Kasumi-1 (cell line): Measurements from ENCODE around the gene TBC1D20.
"Not testable (repeated sequence)": the region's sequence is repeated elsewhere in the genome, so short reads cannot be mapped to it uniquely, and the experiment has no call there.

Source experiments
- DNase-seq, 2 experiments: peaks; one replicate each; lab custom pipeline; 2025; lab: John Stamatoyannopoulos, UW

TBC1D20 gene

GRCh38 chr20:475463-476357, 13.4 kb upstream of the TBC1D20 start:
- DNase-seq = no peak

- no peak for DNase-seq
Observed at GRCh38 chr20:474581-474980, 12.2 kb upstream of the TBC1D20 start.

GRCh38 chr20:472889-473292, 10.6 kb upstream of the TBC1D20 start:
- no peak for DNase-seq

GRCh38 chr20:472137-472846, 10.0 kb upstream of the TBC1D20 start:
- DNase-seq = no peak

GRCh38 chr20:469746-470490, 7.6 kb upstream of the TBC1D20 start:
- no peak for DNase-seq

GRCh38 chr20:467755-468154, 5.4 kb upstream of the TBC1D20 start:
- DNase-seq = no peak

GRCh38 chr20:461254-462198, 807 bp downstream of the TBC1D20 start:
- DNase-seq = peak; percentile 34 to 44

GRCh38 chr20:460707-461106, 1.6 kb downstream of the TBC1D20 start:
- peak in 1 of 2 experiments; percentile 22 for DNase-seq

GRCh38 chr20:460180-460579, 2.2 kb downstream of the TBC1D20 start:
- DNase-seq = no peak

GRCh38 chr20:458776-459175, 3.6 kb downstream of the TBC1D20 start:
- DNase-seq = peak; percentile 12 to 44

GRCh38 chr20:454951-455350, 7.4 kb downstream of the TBC1D20 start:
- DNase-seq = no peak

- DNase-seq = not testable (repeated sequence)
Observed at GRCh38 chr20:452021-452420, 10.3 kb downstream of the TBC1D20 start.

GRCh38 chr20:445514-446336, 16.6 kb downstream of the TBC1D20 start:
- DNase-seq = no peak

- no peak for DNase-seq
Observed at GRCh38 chr20:444862-445426, 17.4 kb downstream of the TBC1D20 start.

GRCh38 chr20:444117-444516, 18.2 kb downstream of the TBC1D20 start:
- no peak for DNase-seq

GRCh38 chr20:443223-443775, 19.0 kb downstream of the TBC1D20 start:
- DNase-seq = no peak

GRCh38 chr20:440636-441035, 21.7 kb downstream of the TBC1D20 start:
- no peak for DNase-seq

- no peak for DNase-seq
Observed at GRCh38 chr20:440148-440547, 22.2 kb downstream of the TBC1D20 start.

- DNase-seq = peak; percentile 91 to 95
Observed at GRCh38 chr20:438571-439469, 23.5 kb downstream of the TBC1D20 start.
